ENCODE data around the gene PCSK5.

GRCh38 chr9:75914002-75914401, 23.5 kb downstream of the PCSK5 start:
- no peak for TF ChIP-seq CTCF (IDR thresholded peaks at IDR 0.05 in 2 of 3, conservative IDR thresholded peaks at IDR 0.05 in 1 of 3; ENCODE audit: borderline replicate concordance in 1 of 3, insufficient read depth in 1 of 3, low read depth in 2 of 3, low read length in 2 of 3)
- TF ChIP-seq, protein P1, sequence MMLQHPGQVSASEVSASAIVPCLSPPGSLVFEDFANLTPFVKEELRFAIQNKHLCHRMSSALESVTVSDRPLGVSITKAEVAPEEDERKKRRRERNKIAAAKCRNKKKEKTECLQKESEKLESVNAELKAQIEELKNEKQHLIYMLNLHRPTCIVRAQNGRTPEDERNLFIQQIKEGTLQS (IDR thresholded peaks at IDR 0.05): no peak
- no peak for TF ChIP-seq ZNF274 (IDR thresholded peaks at IDR 0.05; ENCODE audit: low read depth, low read length)
- TF ChIP-seq YY1 (IDR thresholded peaks at IDR 0.05; ENCODE audit: extremely low read depth, insufficient replicate concordance, low read depth, low read length): no peak
- TF ChIP-seq POLR2AphosphoS5 (IDR thresholded peaks at IDR 0.05; ENCODE audit: low read depth, low read length): no peak
